ENCODE measurements around the gene ROPN1L. TPM values are rescaled to one million over a fixed set of nuclear protein-coding genes. Genes with fewer than 3 reads are reported as not detected.

ROPN1L gene
- total RNA-seq, 3 donors from 2014 or later (not counting 1 experiment from before 2014, with no cell fraction given): 1.2 to 5.2 (median 4.3) TPM

- TF ChIP-seq CTCF (IDR thresholded peaks at IDR 0.05): no peak
- Mint-ChIP-seq H3K27ac (no peak overlapping the region), H3K4me1 (peaks cover 8% of the 10 kb centered on the region in 2 donors), H3K36me3 (peaks cover 33% of the 10 kb centered on the region), H3K27me3 (ENCODE audit: low read depth in 2 of 2) (no peaks in the 10 kb centered on the region), H3K9me3 (no peaks in the 10 kb centered on the region), H3K4me3 (no peak overlapping the region)
- Histone ChIP-seq H3K9me3 (ENCODE audit: control insufficient read depth, insufficient read depth, low read length) (no peaks in the 10 kb centered on the region), H3K36me3 (ENCODE audit: control insufficient read depth, insufficient read depth, low read length) (peaks cover 89% of the 10 kb centered on the region), H3K4me3 (ENCODE audit: low read length) (no peak overlapping the region), H3K27me3 (ENCODE audit: control insufficient read depth, insufficient read depth, low read length) (no peaks in the 10 kb centered on the region), H3K27ac (ENCODE audit: low read length) (no peak overlapping the region), H3K4me1 (ENCODE audit: control insufficient read depth, insufficient read depth, low read length) (no peaks in the 10 kb centered on the region)
- no peak for ATAC-seq
- intact Hi-C loops (cut with micrococcal nuclease): no loop called here
- no peak for DNase-seq
- 96% methylated on average over 2 of the region's 5 CpGs for WGBS (ENCODE audit: insufficient coverage)
Observed at GRCh38 chr5:10411336-10411735, 30.3 kb upstream of the ROPN1L start.

- Histone ChIP-seq H3K4me3 (ENCODE audit: low read length) (no peak overlapping the region), H3K36me3 (ENCODE audit: control insufficient read depth, insufficient read depth, low read length) (peaks cover 81% of the 10 kb centered on the region), H3K27ac (ENCODE audit: low read length) (no peak overlapping the region), H3K27me3 (ENCODE audit: control insufficient read depth, insufficient read depth, low read length) (no peaks in the 10 kb centered on the region), H3K4me1 (ENCODE audit: control insufficient read depth, insufficient read depth, low read length) (no peaks in the 10 kb centered on the region), H3K9me3 (ENCODE audit: control insufficient read depth, insufficient read depth, low read length) (no peaks in the 10 kb centered on the region)
- Mint-ChIP-seq H3K27ac (no peak overlapping the region), H3K4me3 (no peak overlapping the region), H3K4me1 (peaks cover 9 to 14% of the 10 kb centered on the region in 2 donors), H3K27me3 (ENCODE audit: low read depth in 2 of 2) (no peaks in the 10 kb centered on the region), H3K36me3 (peaks cover 7% of the 10 kb centered on the region), H3K9me3 (no peaks in the 10 kb centered on the region)
- WGBS (ENCODE audit: insufficient coverage): 100% methylated on average over 2 of the region's 3 CpGs
- TF ChIP-seq CTCF (IDR thresholded peaks at IDR 0.05): no peak
- DNase-seq (no peak), ATAC-seq (no peak)
- intact Hi-C loops (cut with micrococcal nuclease): no loop called here
Observed at GRCh38 chr5:10416868-10417267, 24.8 kb upstream of the ROPN1L start.

- Histone ChIP-seq H3K27me3 (ENCODE audit: control insufficient read depth, insufficient read depth, low read length) (no peaks in the 10 kb centered on the region), H3K4me1 (ENCODE audit: control insufficient read depth, insufficient read depth, low read length) (no peaks in the 10 kb centered on the region), H3K36me3 (ENCODE audit: control insufficient read depth, insufficient read depth, low read length) (peaks cover 65% of the 10 kb centered on the region), H3K9me3 (ENCODE audit: control insufficient read depth, insufficient read depth, low read length) (no peaks in the 10 kb centered on the region), H3K27ac (ENCODE audit: low read length) (no peak overlapping the region), H3K4me3 (ENCODE audit: low read length) (no peak overlapping the region)
- H3K9me3 Mint-ChIP-seq: no peaks in the 10 kb centered on the region
- intact Hi-C loops (cut with micrococcal nuclease): no loop called here
- ATAC-seq (no peak), DNase-seq (no peak)
- H3K27me3 Mint-ChIP-seq (ENCODE audit: low read depth in 2 of 2): no peaks in the 10 kb centered on the region
- TF ChIP-seq CTCF (IDR thresholded peaks at IDR 0.05): no peak
- H3K36me3 Mint-ChIP-seq: no peaks in the 10 kb centered on the region
- no peak overlapping the region for H3K4me3 Mint-ChIP-seq
- peaks cover 20 to 26% of the 10 kb centered on the region in 2 donors for H3K4me1 Mint-ChIP-seq
- 100% methylated on average over 3 of the region's 4 CpGs for WGBS (ENCODE audit: insufficient coverage)
- no peak overlapping the region for H3K27ac Mint-ChIP-seq
Observed at GRCh38 chr5:10418654-10419345, 22.9 kb upstream of the ROPN1L start.

- Histone ChIP-seq H3K27ac (ENCODE audit: low read length) (no peak overlapping the region), H3K36me3 (ENCODE audit: control insufficient read depth, insufficient read depth, low read length) (peaks cover 62% of the 10 kb centered on the region), H3K4me3 (ENCODE audit: low read length) (no peak overlapping the region), H3K27me3 (ENCODE audit: control insufficient read depth, insufficient read depth, low read length) (no peaks in the 10 kb centered on the region), H3K9me3 (ENCODE audit: control insufficient read depth, insufficient read depth, low read length) (no peaks in the 10 kb centered on the region), H3K4me1 (ENCODE audit: control insufficient read depth, insufficient read depth, low read length) (no peaks in the 10 kb centered on the region)
- WGBS (ENCODE audit: insufficient coverage): 98% methylated on average over 2 of the region's 2 CpGs
- intact Hi-C loops (cut with micrococcal nuclease): no loop called here
- Mint-ChIP-seq H3K9me3 (no peaks in the 10 kb centered on the region), H3K4me3 (no peak overlapping the region), H3K27me3 (ENCODE audit: low read depth in 2 of 2) (no peaks in the 10 kb centered on the region), H3K36me3 (no peaks in the 10 kb centered on the region), H3K4me1 (peaks cover 20 to 26% of the 10 kb centered on the region in 2 donors), H3K27ac (peak overlapping the region in 1 of 2 donors; percentile 34)
- ATAC-seq (no peak), DNase-seq (no peak)
- no peak for TF ChIP-seq CTCF (IDR thresholded peaks at IDR 0.05)
Observed at GRCh38 chr5:10420468-10420867, 21.2 kb upstream of the ROPN1L start.

Data from natural killer cell (primary cell).